ENCODE measurements around the gene PARD3. TPM values are rescaled to one million over a fixed set of nuclear protein-coding genes. Genes with fewer than 3 reads are reported as not detected.
"Not testable (repeated sequence)": the region's sequence is repeated elsewhere in the genome, so short reads cannot be mapped to it uniquely, and the experiment has no call there.

The PARD3 gene
- total RNA-seq, 2 experiments from 2014 or later: 0.53 to 0.71 TPM

DNA sequence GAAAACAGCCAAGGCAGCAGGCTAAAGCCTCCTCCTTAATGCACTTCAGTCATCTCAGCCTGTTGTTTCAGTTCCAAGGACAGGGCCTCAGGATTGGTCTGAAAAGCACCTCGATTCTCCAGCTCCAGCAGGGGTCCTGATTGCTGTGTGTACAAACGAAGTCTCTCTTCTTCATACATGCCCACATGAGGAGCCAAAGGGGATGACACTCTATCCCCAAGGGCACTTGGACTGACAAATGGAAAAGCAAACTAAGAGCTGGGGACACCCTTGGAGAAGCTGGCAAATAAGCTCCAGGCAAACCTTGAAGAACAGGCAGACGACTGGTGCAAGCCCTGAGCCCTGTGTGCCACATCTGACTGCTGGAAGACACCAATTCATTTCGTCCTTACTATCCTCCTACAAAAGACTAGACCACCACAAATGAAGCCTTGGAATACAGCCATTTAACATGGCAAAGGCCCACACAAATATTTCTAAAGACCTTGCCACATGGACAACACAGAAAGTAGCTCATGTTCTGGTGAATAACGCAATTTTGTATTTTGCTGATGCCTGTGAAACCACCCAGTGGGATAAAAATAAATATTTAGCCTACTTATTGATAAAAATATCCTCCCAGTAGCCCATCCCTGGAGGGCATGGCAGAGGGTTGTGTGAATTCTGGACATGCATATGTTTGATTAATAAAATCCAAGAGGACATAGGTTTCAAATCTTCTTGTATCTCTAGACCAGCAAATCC, 61.9 kb downstream of the PARD3 start:
- no peak overlapping the region for H3K27ac Mint-ChIP-seq
- no peak for DNase-seq
- H3K4me3 ChIP-seq (ENCODE audit: low read length): no peak overlapping the region
- H3K9me3 Mint-ChIP-seq: no peaks in the 10 kb centered on the region
- no peaks in the 10 kb centered on the region for H3K4me1 ChIP-seq (ENCODE audit: insufficient read depth, low read length)
- no peaks in the 10 kb centered on the region for H3K36me3 Mint-ChIP-seq (ENCODE audit: low read depth)
- POLR2A ChIA-PET: no interaction called here
- no peak overlapping the region for H3K27ac ChIP-seq (ENCODE audit: low read depth in 1 of 2, low read length in 2 of 2)
- intact Hi-C loops (cut with DNase I, micrococcal nuclease): no loop called here
- no peaks in the 10 kb centered on the region for H3K9me3 ChIP-seq (ENCODE audit: control insufficient read depth in 1 of 2, insufficient read depth in 1 of 2, low read length in 2 of 2)
- TF ChIP-seq, protein P1, sequence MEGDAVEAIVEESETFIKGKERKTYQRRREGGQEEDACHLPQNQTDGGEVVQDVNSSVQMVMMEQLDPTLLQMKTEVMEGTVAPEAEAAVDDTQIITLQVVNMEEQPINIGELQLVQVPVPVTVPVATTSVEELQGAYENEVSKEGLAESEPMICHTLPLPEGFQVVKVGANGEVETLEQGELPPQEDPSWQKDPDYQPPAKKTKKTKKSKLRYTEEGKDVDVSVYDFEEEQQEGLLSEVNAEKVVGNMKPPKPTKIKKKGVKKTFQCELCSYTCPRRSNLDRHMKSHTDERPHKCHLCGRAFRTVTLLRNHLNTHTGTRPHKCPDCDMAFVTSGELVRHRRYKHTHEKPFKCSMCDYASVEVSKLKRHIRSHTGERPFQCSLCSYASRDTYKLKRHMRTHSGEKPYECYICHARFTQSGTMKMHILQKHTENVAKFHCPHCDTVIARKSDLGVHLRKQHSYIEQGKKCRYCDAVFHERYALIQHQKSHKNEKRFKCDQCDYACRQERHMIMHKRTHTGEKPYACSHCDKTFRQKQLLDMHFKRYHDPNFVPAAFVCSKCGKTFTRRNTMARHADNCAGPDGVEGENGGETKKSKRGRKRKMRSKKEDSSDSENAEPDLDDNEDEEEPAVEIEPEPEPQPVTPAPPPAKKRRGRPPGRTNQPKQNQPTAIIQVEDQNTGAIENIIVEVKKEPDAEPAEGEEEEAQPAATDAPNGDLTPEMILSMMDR (IDR thresholded peaks at IDR 0.05): no peak
- ATAC-seq (ENCODE audit: poor library complexity): no peak
- H3K27me3 Mint-ChIP-seq: peaks cover 8% of the 10 kb centered on the region
- H3K4me1 Mint-ChIP-seq (ENCODE audit: low read depth): no peaks in the 10 kb centered on the region
- no peaks in the 10 kb centered on the region for H3K36me3 ChIP-seq (ENCODE audit: insufficient read depth, low read length)
- CTCF ChIA-PET: no interaction called here
- H3K27me3 ChIP-seq (ENCODE audit: control insufficient read depth in 1 of 2, insufficient read depth in 2 of 2, low read length in 2 of 2): no peaks in the 10 kb centered on the region
- H3K4me3 Mint-ChIP-seq: no peak overlapping the region

DNA sequence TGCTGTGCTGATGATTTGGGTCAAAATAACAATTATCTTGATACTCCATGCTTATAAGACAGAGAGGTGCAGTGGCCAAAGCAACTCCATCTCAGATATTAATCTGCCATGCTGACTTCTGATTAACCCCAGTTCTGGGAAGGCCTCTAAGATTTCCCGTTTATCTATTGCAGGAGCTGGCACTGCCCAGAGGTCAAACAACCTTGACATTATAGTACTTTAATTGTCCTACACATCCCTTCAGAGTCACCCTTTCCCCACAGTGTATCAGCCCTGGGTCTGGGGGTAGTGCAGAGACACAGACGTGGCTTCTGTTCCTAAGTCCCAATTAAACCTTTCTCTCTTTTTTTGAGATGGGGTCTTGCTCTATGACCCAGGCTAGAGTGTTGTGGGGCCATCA, 63.8 kb downstream of the PARD3 start:
- Histone ChIP-seq H3K9me3 (ENCODE audit: control insufficient read depth in 1 of 2, insufficient read depth in 1 of 2, low read length in 2 of 2) (no peaks in the 10 kb centered on the region), H3K27ac (ENCODE audit: low read depth in 1 of 2, low read length in 2 of 2) (no peak overlapping the region), H3K27me3 (ENCODE audit: control insufficient read depth in 1 of 2, insufficient read depth in 2 of 2, low read length in 2 of 2) (no peaks in the 10 kb centered on the region), H3K4me1 (ENCODE audit: insufficient read depth, low read length) (no peaks in the 10 kb centered on the region), H3K36me3 (ENCODE audit: insufficient read depth, low read length) (no peaks in the 10 kb centered on the region), H3K4me3 (ENCODE audit: low read length) (no peak overlapping the region)
- DNase-seq (no peak), ATAC-seq (ENCODE audit: poor library complexity) (no peak)
- CTCF ChIA-PET: no interaction called here
- H3K4me1 Mint-ChIP-seq (ENCODE audit: low read depth): no peaks in the 10 kb centered on the region
- H3K9me3 Mint-ChIP-seq: no peaks in the 10 kb centered on the region
- TF ChIP-seq, protein P1 (IDR thresholded peaks at IDR 0.05): no peak
- peaks cover 8% of the 10 kb centered on the region for H3K27me3 Mint-ChIP-seq
- H3K4me3 Mint-ChIP-seq: no peak overlapping the region
- no peak overlapping the region for H3K27ac Mint-ChIP-seq
- no peaks in the 10 kb centered on the region for H3K36me3 Mint-ChIP-seq (ENCODE audit: low read depth)
- intact Hi-C loops (cut with DNase I, micrococcal nuclease): no loop called here
- POLR2A ChIA-PET: no interaction called here

DNA sequence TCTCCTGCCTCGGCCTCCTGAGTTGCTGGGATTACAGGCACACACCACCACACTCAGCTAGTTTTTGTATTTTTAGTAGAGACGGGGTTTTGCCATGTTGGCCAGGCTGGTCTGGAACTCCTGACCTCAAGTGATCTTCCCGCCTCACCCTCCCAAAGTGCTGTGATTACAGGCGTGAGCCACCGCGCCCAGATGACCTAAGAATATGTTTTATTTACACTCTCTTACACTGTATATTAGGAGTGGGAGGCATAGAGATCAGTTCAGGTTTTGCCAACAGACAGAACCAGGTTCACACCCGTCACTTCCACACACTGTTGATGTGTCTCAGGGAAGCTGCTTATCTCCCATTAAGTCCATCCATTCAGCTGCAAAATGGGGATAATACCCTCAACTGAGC, 64.3 kb downstream of the PARD3 start:
- H3K27me3 ChIP-seq (ENCODE audit: control insufficient read depth in 1 of 2, insufficient read depth in 2 of 2, low read length in 2 of 2); intact Hi-C loops (cut with DNase I, micrococcal nuclease); H3K9me3 Mint-ChIP-seq; H3K4me1 Mint-ChIP-seq (ENCODE audit: low read depth); H3K27ac Mint-ChIP-seq; H3K36me3 ChIP-seq (ENCODE audit: insufficient read depth, low read length); H3K4me3 Mint-ChIP-seq; H3K36me3 Mint-ChIP-seq (ENCODE audit: low read depth); H3K27me3 Mint-ChIP-seq; H3K4me3 ChIP-seq (ENCODE audit: low read length); H3K27ac ChIP-seq (ENCODE audit: low read depth in 1 of 2, low read length in 2 of 2); H3K9me3 ChIP-seq (ENCODE audit: control insufficient read depth in 1 of 2, insufficient read depth in 1 of 2, low read length in 2 of 2); POLR2A ChIA-PET; H3K4me1 ChIP-seq (ENCODE audit: insufficient read depth, low read length); ATAC-seq (ENCODE audit: poor library complexity); DNase-seq: not testable (repeated sequence)
- CTCF ChIA-PET: interaction anchor here (0.6 kb wide), 1 partner anchor 11 kb away, joined by 3 read pairs; no protein-coding TSS in a partner anchor

DNA sequence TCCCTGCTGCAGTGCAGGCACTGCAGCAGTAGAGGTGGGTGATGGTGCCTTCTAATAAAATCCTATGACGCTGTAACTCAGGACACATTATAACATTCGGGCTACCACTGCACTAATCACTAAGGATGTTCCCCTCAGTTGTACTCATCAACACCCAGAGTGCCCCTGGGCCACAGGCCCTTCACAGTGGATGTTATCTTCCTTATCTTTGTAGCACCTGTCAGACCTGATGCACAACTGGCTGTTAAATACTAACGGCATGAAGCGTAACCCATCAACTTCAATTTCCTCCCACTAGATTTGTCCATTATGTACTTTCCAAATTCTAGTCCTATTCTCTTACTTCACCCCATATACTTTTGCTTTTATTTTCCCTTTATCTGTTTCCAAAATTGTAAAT, 66.3 kb downstream of the PARD3 start:
- H3K4me1 ChIP-seq (ENCODE audit: insufficient read depth, low read length): no peaks in the 10 kb centered on the region
- H3K9me3 Mint-ChIP-seq: no peaks in the 10 kb centered on the region
- ChIA-PET CTCF (no interaction called here), POLR2A (no interaction called here)
- intact Hi-C loops (cut with DNase I, micrococcal nuclease): no loop called here
- H3K27me3 Mint-ChIP-seq: peaks cover 8% of the 10 kb centered on the region
- H3K27ac Mint-ChIP-seq: no peak overlapping the region
- no peaks in the 10 kb centered on the region for H3K36me3 ChIP-seq (ENCODE audit: insufficient read depth, low read length)
- no peak for DNase-seq
- no peak overlapping the region for H3K4me3 ChIP-seq (ENCODE audit: low read length)
- H3K9me3 ChIP-seq (ENCODE audit: control insufficient read depth in 1 of 2, insufficient read depth in 1 of 2, low read length in 2 of 2): no peaks in the 10 kb centered on the region
- no peak overlapping the region for H3K4me3 Mint-ChIP-seq
- ATAC-seq (ENCODE audit: poor library complexity): no peak
- no peaks in the 10 kb centered on the region for H3K36me3 Mint-ChIP-seq (ENCODE audit: low read depth)
- no peak overlapping the region for H3K27ac ChIP-seq (ENCODE audit: low read depth in 1 of 2, low read length in 2 of 2)
- TF ChIP-seq, protein P1 (IDR thresholded peaks at IDR 0.05): no peak
- no peaks in the 10 kb centered on the region for H3K27me3 ChIP-seq (ENCODE audit: control insufficient read depth in 1 of 2, insufficient read depth in 2 of 2, low read length in 2 of 2)
- no peaks in the 10 kb centered on the region for H3K4me1 Mint-ChIP-seq (ENCODE audit: low read depth)
